SK-N-SH (cell line): ENCODE data around the gene CRCP. TPM values are rescaled to one million over a fixed set of nuclear protein-coding genes. Genes with fewer than 3 reads are reported as not detected.

Experiments used
- CTCF ChIA-PET: fragments of 300-600, 350-600 bp; formaldehyde crosslinking; extraction: SDS; loops from one replicate; lab custom pipeline; 2021; lab: Yijun Ruan, JAX
- POLR2A ChIA-PET: fragments of 350-600 bp; sonication (Branson Sonifier 250); formaldehyde crosslinking; extraction: SDS; loops from one replicate; lab custom pipeline; 2020; ENCODE audit warnings: antibody characterized with exemption, inconsistent platforms; lab: Yijun Ruan, JAX
- DNase-seq: peaks from one replicate; pipeline ENCODE4 v3.0.0; 2012
- H2AFZ ChIP-seq: fragments of 200-600 bp; sonication (generic); 2 replicates; pipeline ENCODE4 v1.8.1; 2016; ENCODE audit warnings: antibody characterized with exemption, mild to moderate bottlenecking, low read depth
- H3F3A ChIP-seq: fragments of 200-600 bp; sonication (generic); replicated peaks from 2 replicates; pipeline ENCODE3; 2016; ENCODE audit warnings: antibody characterized with exemption, mild to moderate bottlenecking; ENCODE audit not compliant: insufficient read depth
- H3K27ac ChIP-seq, 2 experiments: fragments of 200-500 bp in 1 of 2; fragments of 200-600 bp in 1 of 2; sonication (Bioruptor generic) in 1 of 2; sonication (generic), shearing (Covaris generic) in 1 of 2; 2 replicates each; pipeline versions ENCODE4 v1.5.1 to v1.6.1; 2014 to 2016; ENCODE audit warnings: low read depth in 2 of 2, inconsistent platforms in 1 of 2, low read length in 1 of 2, mild to moderate bottlenecking in 1 of 2, mixed read lengths in 1 of 2
- H3K27me3 ChIP-seq: fragments of 200-600 bp; sonication (generic), shearing (Covaris generic); 2 replicates; pipeline ENCODE4 v1.6.1; 2016; ENCODE audit warnings: mixed run types; ENCODE audit not compliant: insufficient read depth
- H3K36me3 ChIP-seq, 2 experiments: fragments of 200-500 bp in 1 of 2; fragments of 200-600 bp in 1 of 2; sonication (Bioruptor generic) in 1 of 2; sonication (generic) in 1 of 2; replicated peaks in 1 of 2; 2 replicates each; pipeline versions ENCODE3 to v1.5.1; 2014 to 2016; ENCODE audit warnings: low read length in 1 of 2, mild to moderate bottlenecking in 1 of 2; ENCODE audit not compliant: insufficient read depth in 2 of 2, control insufficient read depth in 1 of 2
- H3K4me1 ChIP-seq, 2 experiments: fragments of 200-500 bp in 1 of 2; fragments of 200-600 bp in 1 of 2; sonication (Bioruptor generic) in 1 of 2; sonication (generic), shearing (Covaris generic) in 1 of 2; 2 replicates each; pipeline versions ENCODE4 v1.5.1 to v1.6.1; 2014 to 2016; ENCODE audit warnings: low read depth in 1 of 2, low read length in 1 of 2, mixed run types in 1 of 2; ENCODE audit not compliant: insufficient read depth in 2 of 2, control insufficient read depth in 1 of 2
- H3K4me2 ChIP-seq: fragments of 200-600 bp; sonication (generic), shearing (Covaris generic); 2 replicates; pipeline ENCODE4 v1.6.1; 2017; ENCODE audit warnings: mixed run types
- H3K4me3 ChIP-seq, 2 experiments: fragments of 200-500 bp in 1 of 2; fragments of 200-600 bp in 1 of 2; sonication (Bioruptor generic) in 1 of 2; sonication (generic), shearing (Covaris generic) in 1 of 2; 2 replicates each; pipeline versions ENCODE4 v1.5.1 to v1.8.1; 2014 to 2016; ENCODE audit warnings: low read depth in 2 of 2, inconsistent platforms in 1 of 2, low read length in 1 of 2, mild to moderate bottlenecking in 1 of 2, mixed read lengths in 1 of 2, moderate library complexity in 1 of 2
- H3K79me2 ChIP-seq: fragments of 200-600 bp; sonication (generic); 2 replicates; pipeline ENCODE4 v1.8.1; 2017; ENCODE audit warnings: mild to moderate bottlenecking; ENCODE audit not compliant: insufficient read depth
- H3K9ac ChIP-seq: fragments of 200-600 bp; sonication (generic); 2 replicates; pipeline ENCODE4 v1.6.1; 2017; ENCODE audit warnings: mixed run types
- H3K9me2 ChIP-seq: fragments of 200-600 bp; sonication (generic); 2 replicates; pipeline ENCODE4 v1.6.1; 2017; ENCODE audit warnings: mixed run types
- H3K9me3 ChIP-seq: fragments of 200-600 bp; sonication (generic); 2 replicates; pipeline ENCODE4 v1.6.1; 2017; ENCODE audit warnings: mixed run types, mild to moderate bottlenecking, moderate library complexity
- H4K20me1 ChIP-seq: fragments of 200-600 bp; sonication (generic); 2 replicates; pipeline ENCODE4 v1.6.1; 2017; ENCODE audit warnings: mild to moderate bottlenecking, mixed run types; ENCODE audit not compliant: insufficient read depth
- CHD2 ChIP-seq: fragments of 150-350 bp; IDR thresholded peaks from 2 replicates; pipeline ENCODE4 v1.6.1; 2018; ENCODE audit warnings: low read length; ENCODE audit not compliant: partially characterized antibody
- ELF1 ChIP-seq: IDR thresholded peaks from 2 replicates; pipeline ENCODE4 v1.4.0; 2012
- EZH2phosphoT487 ChIP-seq: fragments of 200-600 bp; sonication (generic); IDR thresholded peaks from 2 replicates; pipeline ENCODE4 v1.6.1; 2017; ENCODE audit warnings: low read depth, mixed run types, mild to moderate bottlenecking, antibody characterized with exemption, moderate library complexity, borderline replicate concordance
- FOSL2 ChIP-seq: IDR thresholded peaks from 2 replicates; pipeline ENCODE4 v1.4.0; 2012; ENCODE audit warnings: low read depth, mild to moderate bottlenecking, moderate library complexity, borderline replicate concordance
- FOXJ3 ChIP-seq: sonication (generic); formaldehyde crosslinking; IDR thresholded peaks from 2 replicates; pipeline ENCODE4 v1.5.1; 2020; ENCODE audit warnings: mild to moderate bottlenecking, missing genetic modification reagents
- FOXM1 ChIP-seq: IDR thresholded peaks from 2 replicates; pipeline ENCODE4 v1.4.0; 2012; ENCODE audit warnings: low read depth, mild to moderate bottlenecking
- GABPA ChIP-seq: IDR thresholded peaks from 2 replicates; pipeline ENCODE4 v1.4.0; 2012; ENCODE audit warnings: low read depth, mild to moderate bottlenecking
- GATA2 ChIP-seq: sonication (generic); formaldehyde crosslinking; IDR thresholded peaks from 2 replicates; pipeline ENCODE4 v1.5.0; 2020; ENCODE audit warnings: mild to moderate bottlenecking, missing genetic modification reagents
- NFIC ChIP-seq: IDR thresholded peaks from 2 replicates; pipeline ENCODE4 v1.4.0; 2012; ENCODE audit warnings: borderline replicate concordance
- NRF1 ChIP-seq: IDR thresholded peaks from 2 replicates; pipeline ENCODE4 v1.6.1; 2012; ENCODE audit warnings: low read depth, mild to moderate bottlenecking, low read length
- RAD21 ChIP-seq: IDR thresholded peaks from 2 replicates; pipeline ENCODE4 v1.6.1; 2012; ENCODE audit warnings: mild to moderate bottlenecking, low read length
- RCOR1 ChIP-seq: fragments of 150-350 bp; IDR thresholded peaks from 2 replicates; pipeline ENCODE4 v1.6.1; 2017; ENCODE audit warnings: antibody characterized with exemption, low read length
- RFX5 ChIP-seq: IDR thresholded peaks from 2 replicates; pipeline ENCODE4 v1.6.1; 2012; ENCODE audit warnings: mild to moderate bottlenecking, improper control_type of control experiment, low read length
- SIN3A ChIP-seq: IDR thresholded peaks from 2 replicates; pipeline ENCODE4 v1.6.1; 2012; ENCODE audit warnings: low read depth, mild to moderate bottlenecking, low read length, moderate library complexity, borderline replicate concordance
- TAF1 ChIP-seq: IDR thresholded peaks from 2 replicates; pipeline ENCODE4 v1.6.1; 2012; ENCODE audit warnings: low read depth, mild to moderate bottlenecking, low read length, moderate library complexity, borderline replicate concordance
- TCF12 ChIP-seq: IDR thresholded peaks from 2 replicates; pipeline ENCODE4 v1.4.0; 2012
- YY1 ChIP-seq: IDR thresholded peaks from 2 replicates; pipeline ENCODE4 v1.4.0; 2012; ENCODE audit warnings: low read depth, mild to moderate bottlenecking
- WGBS: methylation state at CpG from one replicate; pipeline ENCODE4 v1.1.6; 2017; ENCODE audit warnings: low lambda C conversion rate; 5-methylcytosine and 5-hydroxymethylcytosine counted together
- polyA plus RNA-seq, 3 experiments: library from polyadenylated mRNA; depleted of rRNA; stranded (reverse); fragments of >200 nt; gene quantifications; 2 replicates each; pipeline ENCODE4 v1.2.3, GENCODE V29; 2012
- TF ChIP-seq, protein P1 (sequence below): fragments of 200-600 bp; sonication (generic); IDR thresholded peaks from 2 replicates; pipeline ENCODE4 v1.6.1; 2017; ENCODE audit warnings: antibody characterized with exemption, mild to moderate bottlenecking, moderate library complexity
- TF ChIP-seq, protein P2 (sequence below): IDR thresholded peaks from 2 replicates; pipeline ENCODE4 v1.4.0; 2012; ENCODE audit warnings: low read depth
- TF ChIP-seq, protein P3 (sequence below): IDR thresholded peaks from 2 replicates; pipeline ENCODE4 v1.6.1; 2012; ENCODE audit warnings: mild to moderate bottlenecking, low read depth, low read length, moderate library complexity
- TF ChIP-seq, protein P4 (sequence below): IDR thresholded peaks from 2 replicates; pipeline ENCODE4 v1.4.0; 2012; ENCODE audit warnings: low read depth, borderline replicate concordance
- TF ChIP-seq, protein P5 (sequence below): fragments of 150-350 bp; IDR thresholded peaks from 2 replicates; pipeline ENCODE4 v1.6.1; 2017; ENCODE audit warnings: antibody characterized with exemption, low read length, low read depth, borderline replicate concordance

Gene CRCP
- 34.0 and 34.1 TPM in 2 replicates for polyA plus RNA-seq (2012; rRNA removed)
- polyA plus RNA-seq (2012; cell fraction: cytosol; rRNA removed) = 33.3 and 35.7 TPM in 2 replicates
- 40.7 and 57.5 TPM in 2 replicates for polyA plus RNA-seq (2012; cell fraction: nucleus; rRNA removed)

DNA sequence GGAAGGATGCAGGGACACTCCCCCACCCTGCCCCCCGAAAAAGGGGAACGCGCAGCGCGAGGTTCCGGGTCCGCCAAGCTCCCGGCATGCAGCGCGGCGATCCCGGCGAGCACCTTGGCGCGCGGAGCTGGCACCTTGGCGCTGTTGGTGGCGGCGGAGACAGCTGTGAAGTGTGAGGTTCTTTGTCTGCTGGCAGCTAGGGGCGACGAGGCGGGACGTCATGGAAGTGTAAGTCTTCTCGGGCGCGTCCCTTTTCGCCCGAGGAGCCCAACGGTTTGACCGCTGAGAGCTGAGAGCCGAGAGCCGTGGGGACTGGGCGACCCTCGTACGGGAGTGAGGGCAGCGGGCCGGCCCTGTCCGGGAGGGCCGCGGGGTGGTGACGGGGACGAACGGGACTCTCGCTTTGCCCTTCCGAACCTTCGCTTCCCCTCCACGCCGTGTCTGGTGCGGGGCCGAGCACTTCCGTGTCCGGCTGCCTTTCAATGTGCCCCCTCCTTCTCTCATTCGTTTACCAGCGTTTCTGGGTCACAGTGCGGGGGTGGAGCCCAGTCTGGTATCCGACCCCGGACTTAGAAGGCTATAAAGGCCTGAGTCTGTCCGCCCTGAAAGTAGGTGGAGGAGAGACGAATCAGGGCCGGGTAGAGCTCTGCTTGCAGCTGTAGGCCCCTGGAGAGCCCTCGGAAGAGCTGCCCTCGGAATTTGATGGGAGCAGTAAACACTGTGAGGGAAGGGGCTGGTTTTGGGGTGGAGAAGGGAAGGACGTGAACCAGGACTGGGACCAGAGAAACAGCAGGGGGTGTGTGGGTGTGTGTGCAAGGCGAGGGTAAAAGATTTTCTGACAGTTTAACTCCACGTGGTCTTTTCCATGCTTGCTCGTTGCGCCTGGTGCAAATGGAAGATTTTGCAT lies at the start of gene CRCP:
Gene CRCP (plus strand): TSS at position 105 of the 907 bp plus-strand sequence. CDS start 116 bp downstream, at position 221.
- Histone ChIP-seq H3K4me3 (peak within 1 kb of the TSS; percentile 64 to 80), H4K20me1 (peaks cover 23% of the 10 kb centered on the region), H3K4me2 (peak within 1 kb of the TSS; percentile 85), H3K36me3 (peaks cover 0 to 15% of the 10 kb centered on the region in 2 experiments), H2AFZ (peak within 1 kb of the TSS; percentile 99), H3K27ac (peak within 1 kb of the TSS; percentile 88 to 93), H3K79me2 (peaks cover 71% of the 10 kb centered on the region), H3K9me2 (no peaks in the 10 kb centered on the region), H3K27me3 (no peaks in the 10 kb centered on the region), H3F3A (peaks cover 21% of the 10 kb centered on the region), H3K9me3 (no peaks in the 10 kb centered on the region), H3K4me1 (peaks cover 18 to 21% of the 10 kb centered on the region in 2 experiments; a peak in 2 of 4 replicates), H3K9ac (peak within 1 kb of the TSS; percentile 86)
- POLR2A ChIA-PET = interaction anchor here (0.6 to 2.1 kb wide), 17 partner anchors 9 to 526 kb away, joined by 3 to 12 read pairs (median 4); partner anchors contain the start of genes ASL and TPST1
- DNase-seq = peak; percentile 95
- CTCF ChIA-PET = interaction anchor here (0.8 to 2.5 kb wide), 7 partner anchors 10 to 106 kb away, joined by 3 to 10 read pairs (median 4); no protein-coding TSS in a partner anchor
- WGBS = 2% methylated on average over 48 of the region's 67 CpGs
- TF ChIP-seq GABPA = peak; percentile 56
- peak; percentile 42; the same call in 1 of the 2 replicates for TF ChIP-seq RAD21
- TF ChIP-seq, protein P1, sequence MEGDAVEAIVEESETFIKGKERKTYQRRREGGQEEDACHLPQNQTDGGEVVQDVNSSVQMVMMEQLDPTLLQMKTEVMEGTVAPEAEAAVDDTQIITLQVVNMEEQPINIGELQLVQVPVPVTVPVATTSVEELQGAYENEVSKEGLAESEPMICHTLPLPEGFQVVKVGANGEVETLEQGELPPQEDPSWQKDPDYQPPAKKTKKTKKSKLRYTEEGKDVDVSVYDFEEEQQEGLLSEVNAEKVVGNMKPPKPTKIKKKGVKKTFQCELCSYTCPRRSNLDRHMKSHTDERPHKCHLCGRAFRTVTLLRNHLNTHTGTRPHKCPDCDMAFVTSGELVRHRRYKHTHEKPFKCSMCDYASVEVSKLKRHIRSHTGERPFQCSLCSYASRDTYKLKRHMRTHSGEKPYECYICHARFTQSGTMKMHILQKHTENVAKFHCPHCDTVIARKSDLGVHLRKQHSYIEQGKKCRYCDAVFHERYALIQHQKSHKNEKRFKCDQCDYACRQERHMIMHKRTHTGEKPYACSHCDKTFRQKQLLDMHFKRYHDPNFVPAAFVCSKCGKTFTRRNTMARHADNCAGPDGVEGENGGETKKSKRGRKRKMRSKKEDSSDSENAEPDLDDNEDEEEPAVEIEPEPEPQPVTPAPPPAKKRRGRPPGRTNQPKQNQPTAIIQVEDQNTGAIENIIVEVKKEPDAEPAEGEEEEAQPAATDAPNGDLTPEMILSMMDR = peak; percentile 62
- TF ChIP-seq FOXM1 = no peak
- TF ChIP-seq, protein P2, sequence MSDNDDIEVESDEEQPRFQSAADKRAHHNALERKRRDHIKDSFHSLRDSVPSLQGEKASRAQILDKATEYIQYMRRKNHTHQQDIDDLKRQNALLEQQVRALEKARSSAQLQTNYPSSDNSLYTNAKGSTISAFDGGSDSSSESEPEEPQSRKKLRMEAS = peak; percentile 97
- no peak for TF ChIP-seq EZH2phosphoT487
- peak; percentile 27; the same call in 1 of the 2 replicates for TF ChIP-seq NFIC
- TF ChIP-seq YY1 = no peak
- TF ChIP-seq TAF1 = peak; percentile 85
- TF ChIP-seq, protein P3, sequence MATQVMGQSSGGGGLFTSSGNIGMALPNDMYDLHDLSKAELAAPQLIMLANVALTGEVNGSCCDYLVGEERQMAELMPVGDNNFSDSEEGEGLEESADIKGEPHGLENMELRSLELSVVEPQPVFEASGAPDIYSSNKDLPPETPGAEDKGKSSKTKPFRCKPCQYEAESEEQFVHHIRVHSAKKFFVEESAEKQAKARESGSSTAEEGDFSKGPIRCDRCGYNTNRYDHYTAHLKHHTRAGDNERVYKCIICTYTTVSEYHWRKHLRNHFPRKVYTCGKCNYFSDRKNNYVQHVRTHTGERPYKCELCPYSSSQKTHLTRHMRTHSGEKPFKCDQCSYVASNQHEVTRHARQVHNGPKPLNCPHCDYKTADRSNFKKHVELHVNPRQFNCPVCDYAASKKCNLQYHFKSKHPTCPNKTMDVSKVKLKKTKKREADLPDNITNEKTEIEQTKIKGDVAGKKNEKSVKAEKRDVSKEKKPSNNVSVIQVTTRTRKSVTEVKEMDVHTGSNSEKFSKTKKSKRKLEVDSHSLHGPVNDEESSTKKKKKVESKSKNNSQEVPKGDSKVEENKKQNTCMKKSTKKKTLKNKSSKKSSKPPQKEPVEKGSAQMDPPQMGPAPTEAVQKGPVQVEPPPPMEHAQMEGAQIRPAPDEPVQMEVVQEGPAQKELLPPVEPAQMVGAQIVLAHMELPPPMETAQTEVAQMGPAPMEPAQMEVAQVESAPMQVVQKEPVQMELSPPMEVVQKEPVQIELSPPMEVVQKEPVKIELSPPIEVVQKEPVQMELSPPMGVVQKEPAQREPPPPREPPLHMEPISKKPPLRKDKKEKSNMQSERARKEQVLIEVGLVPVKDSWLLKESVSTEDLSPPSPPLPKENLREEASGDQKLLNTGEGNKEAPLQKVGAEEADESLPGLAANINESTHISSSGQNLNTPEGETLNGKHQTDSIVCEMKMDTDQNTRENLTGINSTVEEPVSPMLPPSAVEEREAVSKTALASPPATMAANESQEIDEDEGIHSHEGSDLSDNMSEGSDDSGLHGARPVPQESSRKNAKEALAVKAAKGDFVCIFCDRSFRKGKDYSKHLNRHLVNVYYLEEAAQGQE = 0 out of 2 replicates have a peak, but pooled peaks have one; percentile 5
- TF ChIP-seq TCF12 = peak; percentile 50; the same call in 1 of the 2 replicates
- peak; percentile 50 for TF ChIP-seq CHD2
- no peak for TF ChIP-seq RCOR1
- TF ChIP-seq NRF1 = no peak
- TF ChIP-seq FOSL2 = 0 out of 2 replicates have a peak, but pooled peaks have one; percentile 4
- peak; percentile 90 for TF ChIP-seq ELF1
- peak; percentile 99 for TF ChIP-seq SIN3A
- TF ChIP-seq, protein P4, sequence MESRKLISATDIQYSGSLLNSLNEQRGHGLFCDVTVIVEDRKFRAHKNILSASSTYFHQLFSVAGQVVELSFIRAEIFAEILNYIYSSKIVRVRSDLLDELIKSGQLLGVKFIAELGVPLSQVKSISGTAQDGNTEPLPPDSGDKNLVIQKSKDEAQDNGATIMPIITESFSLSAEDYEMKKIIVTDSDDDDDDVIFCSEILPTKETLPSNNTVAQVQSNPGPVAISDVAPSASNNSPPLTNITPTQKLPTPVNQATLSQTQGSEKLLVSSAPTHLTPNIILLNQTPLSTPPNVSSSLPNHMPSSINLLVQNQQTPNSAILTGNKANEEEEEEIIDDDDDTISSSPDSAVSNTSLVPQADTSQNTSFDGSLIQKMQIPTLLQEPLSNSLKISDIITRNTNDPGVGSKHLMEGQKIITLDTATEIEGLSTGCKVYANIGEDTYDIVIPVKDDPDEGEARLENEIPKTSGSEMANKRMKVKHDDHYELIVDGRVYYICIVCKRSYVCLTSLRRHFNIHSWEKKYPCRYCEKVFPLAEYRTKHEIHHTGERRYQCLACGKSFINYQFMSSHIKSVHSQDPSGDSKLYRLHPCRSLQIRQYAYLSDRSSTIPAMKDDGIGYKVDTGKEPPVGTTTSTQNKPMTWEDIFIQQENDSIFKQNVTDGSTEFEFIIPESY = 0 out of 2 replicates have a peak, but pooled peaks have one; percentile 43
- TF ChIP-seq RFX5 = no peak
- 0 out of 2 replicates have a peak, but pooled peaks have one; percentile 27 for TF ChIP-seq FOXJ3 (CRISPR knock-in tag)
- TF ChIP-seq, protein P5, sequence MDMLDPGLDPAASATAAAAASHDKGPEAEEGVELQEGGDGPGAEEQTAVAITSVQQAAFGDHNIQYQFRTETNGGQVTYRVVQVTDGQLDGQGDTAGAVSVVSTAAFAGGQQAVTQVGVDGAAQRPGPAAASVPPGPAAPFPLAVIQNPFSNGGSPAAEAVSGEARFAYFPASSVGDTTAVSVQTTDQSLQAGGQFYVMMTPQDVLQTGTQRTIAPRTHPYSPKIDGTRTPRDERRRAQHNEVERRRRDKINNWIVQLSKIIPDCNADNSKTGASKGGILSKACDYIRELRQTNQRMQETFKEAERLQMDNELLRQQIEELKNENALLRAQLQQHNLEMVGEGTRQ = no peak
- TF ChIP-seq GATA2 (CRISPR knock-in tag) = peak; percentile 14; the same call in 1 of the 2 replicates
